Measurements from ENCODE around the gene LRRC72.
A peak's percentile ranks its signal among the peaks of the same experiment; 100 is the strongest.
"Not testable (repeated sequence)": the region's sequence is repeated elsewhere in the genome, so short reads cannot be mapped to it uniquely, and the experiment has no call there.

Gene LRRC72

DNA sequence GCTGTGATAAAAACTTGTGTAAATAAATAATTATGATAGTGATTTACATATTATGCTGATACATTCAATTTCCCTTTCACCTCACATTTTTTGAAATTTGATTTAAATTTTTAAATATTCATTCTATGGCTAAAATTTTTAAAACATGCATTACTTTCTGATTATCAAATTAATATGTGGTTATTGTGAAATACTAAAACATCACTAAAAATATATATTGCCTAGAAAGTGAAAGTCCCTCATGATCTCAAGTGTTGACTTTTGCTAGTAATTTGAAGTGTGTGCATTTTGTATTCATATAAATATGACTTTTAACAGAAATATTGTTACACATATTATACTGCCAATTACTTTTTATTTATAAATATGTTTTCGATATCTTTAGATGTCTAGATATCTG is 3.1 kb downstream of the LRRC72 start:
- DNase-seq = no peak

DNA sequence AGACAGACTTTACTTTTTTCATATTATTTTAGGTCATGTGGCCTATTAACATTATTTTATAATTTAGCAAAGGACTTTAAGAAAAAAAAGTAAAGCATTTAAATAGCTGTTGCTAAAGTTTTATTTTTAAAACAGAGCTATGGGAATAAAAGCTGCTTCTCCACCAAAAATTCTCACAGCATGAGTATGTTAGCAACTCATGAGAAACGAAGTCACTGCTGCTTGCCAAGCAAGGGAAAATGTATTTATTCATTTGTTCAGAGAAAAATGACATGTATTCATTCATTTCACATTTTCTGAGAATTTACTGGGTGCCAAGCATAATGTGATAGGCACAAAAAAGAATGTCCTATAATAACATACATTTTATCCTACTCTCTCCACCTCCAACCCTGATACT is 5.1 kb downstream of the LRRC72 start:
- DNase-seq = no peak

- DNase-seq = no peak
Measured at GRCh38 chr7:16532272-16532671, 5.6 kb downstream of the LRRC72 start.

- no peak for DNase-seq
Measured at GRCh38 chr7:16535500-16535899, 8.9 kb downstream of the LRRC72 start.

- DNase-seq = not testable (repeated sequence)
Measured at GRCh38 chr7:16540559-16540958, 13.9 kb downstream of the LRRC72 start.

- DNase-seq = no peak
Measured at GRCh38 chr7:16542401-16542800, 15.8 kb downstream of the LRRC72 start.

DNA sequence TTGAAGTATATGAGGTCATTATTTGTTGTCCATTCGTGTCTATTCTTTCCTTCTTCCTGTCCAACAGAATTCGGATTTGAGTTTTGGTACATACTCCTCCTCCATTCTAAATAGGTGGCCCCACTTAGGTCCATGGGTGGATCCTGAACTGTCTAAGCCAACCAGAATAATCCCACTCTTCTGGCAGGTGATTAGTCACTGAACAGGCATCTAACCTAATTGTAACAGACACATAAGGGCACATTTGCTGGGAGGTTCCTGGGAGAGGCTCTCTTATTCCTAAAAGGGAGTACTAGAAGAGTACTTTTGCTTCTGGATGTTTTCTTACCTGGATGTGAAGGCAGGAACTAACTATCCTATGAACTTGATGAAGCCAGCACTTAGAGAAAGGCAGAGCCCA is 16.8 kb downstream of the LRRC72 start:
- no peak for DNase-seq

GRCh38 chr7:16546921-16547505 is 20.4 kb downstream of the LRRC72 start:
- no peak for DNase-seq

- no peak for DNase-seq
Measured at GRCh38 chr7:16548428-16548827, 21.8 kb downstream of the LRRC72 start.

DNA sequence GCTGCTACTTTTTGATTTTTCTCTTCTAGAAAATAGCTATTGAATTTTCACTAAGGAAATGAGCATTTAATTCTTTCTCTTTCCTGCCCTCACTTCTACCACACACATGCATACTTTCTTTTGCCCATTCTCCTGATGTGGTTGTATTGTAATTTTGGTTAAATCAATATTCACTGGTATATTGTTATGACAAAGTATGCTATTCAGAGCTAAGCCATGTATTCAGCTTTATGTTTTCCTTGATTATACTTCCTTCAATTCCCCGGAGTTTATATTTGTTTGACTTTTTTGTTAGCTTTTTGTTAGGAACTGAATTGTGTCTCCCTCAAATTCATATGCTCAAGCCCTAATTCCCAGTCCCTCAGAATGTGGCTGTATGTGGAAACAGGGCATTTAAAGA is 24.0 kb downstream of the LRRC72 start:
- DNase-seq = no peak

- no peak for DNase-seq
Measured at GRCh38 chr7:16554518-16555236, 28.1 kb downstream of the LRRC72 start.

- DNase-seq = no peak
Measured at GRCh38 chr7:16556359-16556758, 29.7 kb downstream of the LRRC72 start.

DNA sequence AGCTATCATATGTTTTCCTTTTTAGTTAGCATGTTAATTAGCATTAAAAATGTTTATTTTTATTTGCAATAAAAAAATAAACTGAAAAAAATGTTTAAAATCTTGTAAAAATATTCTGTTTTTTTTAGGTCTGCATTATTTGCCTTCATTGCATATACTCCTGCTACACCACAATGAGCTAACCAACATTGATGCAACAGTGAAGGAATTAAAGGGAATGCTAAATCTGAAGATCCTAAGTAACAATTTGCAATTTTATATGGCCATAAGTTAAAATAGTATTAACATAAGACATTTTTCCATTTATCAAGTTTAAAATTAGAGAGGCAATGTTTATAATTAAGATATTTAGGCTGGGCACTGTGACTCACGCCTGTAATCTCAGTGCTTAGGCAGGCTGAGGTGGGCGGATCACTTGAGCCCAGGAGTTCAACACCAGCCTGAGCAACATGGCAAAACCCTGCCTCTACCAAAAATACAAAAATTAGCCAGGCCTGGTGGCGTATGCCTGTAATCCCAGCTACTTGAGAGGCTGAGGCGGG is 32.2 kb downstream of the LRRC72 start:
- DNase-seq = no peak

DNA sequence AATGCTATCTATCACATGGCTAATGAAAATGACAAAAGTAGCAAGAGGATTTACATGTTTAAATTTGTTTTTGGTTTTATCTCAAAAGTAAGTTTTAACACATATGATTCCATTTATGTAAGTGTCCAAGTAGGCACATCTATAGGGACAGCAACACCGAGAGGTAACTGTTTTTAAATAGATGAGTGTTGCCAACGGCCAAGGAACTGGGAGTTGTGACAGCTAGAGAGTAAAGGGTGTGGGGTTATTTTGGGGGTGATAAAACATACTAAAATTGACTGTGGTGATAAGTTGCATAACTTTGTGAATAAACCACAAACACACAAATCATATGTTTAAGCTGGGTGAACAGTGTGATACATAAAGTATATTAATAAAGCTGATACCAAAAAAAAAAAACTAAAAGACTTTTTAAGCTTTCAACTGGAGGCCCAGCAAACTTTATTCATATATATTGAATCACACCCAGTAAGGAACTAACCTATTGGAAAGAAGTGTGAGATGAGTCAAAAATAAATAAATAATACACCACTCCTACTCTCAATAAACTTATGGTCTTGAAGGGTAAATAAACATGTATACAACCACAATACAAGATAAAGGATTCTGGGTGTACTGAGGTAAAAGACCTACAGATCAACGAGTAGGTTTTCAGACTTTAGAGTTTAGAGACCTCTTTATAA is 33.0 kb downstream of the LRRC72 start:
- DNase-seq = no peak

DNA sequence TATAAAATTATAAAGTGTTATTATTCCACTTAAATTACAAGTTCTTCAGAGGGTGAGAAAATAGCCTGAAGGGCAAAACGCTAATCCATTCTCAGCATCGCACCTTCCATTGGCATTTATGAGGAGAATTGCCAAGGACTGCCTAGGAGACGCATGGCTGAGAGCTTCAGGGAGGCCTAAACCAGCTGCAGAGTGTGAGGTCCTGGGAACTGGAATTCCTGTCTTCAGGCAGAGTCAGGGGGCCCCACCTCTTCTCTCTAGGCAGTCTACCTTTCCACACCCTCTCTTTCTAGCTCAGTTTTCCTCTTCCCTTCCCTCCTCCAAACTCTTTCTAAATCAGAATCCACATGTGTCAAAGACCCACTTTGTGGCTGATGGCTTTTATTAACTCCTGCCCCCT is 35.3 kb downstream of the LRRC72 start:
- no peak for DNase-seq

GRCh38 chr7:16562456-16563220 is 36.0 kb downstream of the LRRC72 start:
- no peak for DNase-seq

- DNase-seq = peak; percentile 12
Measured at GRCh38 chr7:16563281-16564022, 36.8 kb downstream of the LRRC72 start.

GRCh38 chr7:16564023-16564380 is 37.4 kb downstream of the LRRC72 start:
- DNase-seq = peak; percentile 2

DNA sequence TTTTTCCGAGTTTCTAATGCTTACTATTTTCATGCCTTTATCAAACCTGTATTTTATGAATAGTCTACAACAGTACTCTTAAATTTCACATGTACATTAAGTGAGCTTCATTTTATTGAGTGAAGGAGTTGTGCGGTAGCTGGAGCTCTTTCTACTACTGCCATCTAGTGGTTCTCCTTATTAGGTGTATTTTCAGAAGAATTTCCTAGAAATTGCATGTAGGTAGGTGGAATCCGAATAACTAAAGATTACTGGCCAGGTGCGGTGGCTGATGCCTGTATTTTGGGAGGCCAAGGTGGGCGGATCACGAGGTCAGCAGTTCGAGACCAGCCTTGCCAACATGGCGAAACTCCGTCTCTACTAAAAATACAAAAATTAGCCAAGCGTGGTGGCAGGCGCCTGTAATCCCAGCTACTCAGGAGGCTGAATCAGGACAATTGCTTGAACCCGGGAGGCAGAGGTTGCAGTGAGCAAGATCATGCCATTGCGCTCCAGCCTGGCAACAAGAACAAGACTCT is 38.3 kb downstream of the LRRC72 start:
- peak; percentile 57 for DNase-seq

- no peak for DNase-seq
Measured at GRCh38 chr7:16571941-16572340, 45.3 kb downstream of the LRRC72 start.

- DNase-seq = no peak
Measured at GRCh38 chr7:16579216-16579615, 52.6 kb downstream of the LRRC72 start.

DNA sequence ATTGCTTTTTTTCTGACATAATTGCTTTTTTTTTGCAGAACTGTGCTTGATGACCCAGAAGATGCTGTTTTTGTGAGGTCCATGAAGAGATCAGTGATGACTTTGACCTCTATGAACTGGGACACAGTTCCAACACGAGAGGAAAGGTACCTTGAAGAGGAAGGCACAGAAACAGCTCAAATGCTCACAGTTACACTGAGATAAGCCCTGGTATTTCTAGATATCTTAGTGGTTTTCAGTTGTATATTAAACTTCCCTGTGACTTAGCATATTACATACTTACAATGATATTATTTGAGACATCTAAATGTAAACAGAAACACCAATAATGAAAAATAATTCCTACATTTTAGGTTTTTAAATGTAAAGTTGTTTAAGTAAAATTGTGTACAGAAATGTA is 54.7 kb downstream of the LRRC72 start:
- DNase-seq = no peak

Measured in CD4-positive, alpha-beta T cell treated with Interleukin-10 for 1 hour (primary cell).